ENCODE results near the gene GRN. TPM values are rescaled to one million over a fixed set of nuclear protein-coding genes. Genes with fewer than 3 reads are reported as not detected.

GRN gene
- polyA plus RNA-seq, 1 of the 3 experiments (the other 2 are of a cell fraction): 442 TPM

- TF ChIP-seq MEF2A (IDR thresholded peaks at IDR 0.05; ENCODE audit: borderline replicate concordance, low read depth) (no peak), IRF3 (IDR thresholded peaks at IDR 0.05; ENCODE audit: low read depth, low read length) (no peak), SIN3A (IDR thresholded peaks at IDR 0.05; ENCODE audit: borderline replicate concordance, low read depth, low read length) (no peak), EP300 (IDR thresholded peaks at IDR 0.05; ENCODE audit: borderline replicate concordance in 1 of 2, low read depth in 1 of 2, low read length in 1 of 2) (no peak), NFIC (IDR thresholded peaks at IDR 0.05; ENCODE audit: borderline replicate concordance) (no peak), GABPA (IDR thresholded peaks at IDR 0.05; ENCODE audit: low read depth) (no peak), RFX5 (IDR thresholded peaks at IDR 0.05; ENCODE audit: low read length) (no peak), TEAD4 (IDR thresholded peaks at IDR 0.05; ENCODE audit: borderline replicate concordance, insufficient read depth) (no peak)
Observed at GRCh38 chr17:44348988-44349364, 3.9 kb downstream of the GRN start (continued).

GRCh38 chr17:44349553-44350070, 4.5 kb downstream of the GRN start:
- Histone ChIP-seq H4K20me1 (ENCODE audit: insufficient read depth) (peaks cover 7% of the 10 kb centered on the region; the same call in 1 of the 2 replicates), H3K9ac (no peak overlapping the region), H3K27ac (ENCODE audit: low read depth in 2 of 2, low read length in 1 of 2) (no peak overlapping the region), H3K9me3 (no peaks in the 10 kb centered on the region), H2AFZ (ENCODE audit: low read depth) (no peak overlapping the region), H3K79me2 (ENCODE audit: insufficient read depth) (peaks cover 21% of the 10 kb centered on the region), H3K4me3 (ENCODE audit: low read depth in 2 of 2, low read length in 1 of 2) (no peak overlapping the region), H3K27me3 (ENCODE audit: insufficient read depth) (no peaks in the 10 kb centered on the region), H3K4me1 (ENCODE audit: control insufficient read depth in 1 of 2, insufficient read depth in 2 of 2, low read depth in 1 of 2, low read length in 1 of 2) (peaks cover 0 to 9% of the 10 kb centered on the region in 2 experiments; a peak in 1 of 4 replicates), H3F3A (replicated peaks; ENCODE audit: insufficient read depth) (no peaks in the 10 kb centered on the region), H3K9me2 (no peaks in the 10 kb centered on the region), H3K4me2 (no peak overlapping the region), H3K36me3 (replicated peaks in 1 of 2; ENCODE audit: control insufficient read depth in 1 of 2, insufficient read depth in 2 of 2, low read length in 1 of 2) (peaks cover 0 to 35% of the 10 kb centered on the region in 2 experiments)
- WGBS (ENCODE audit: low lambda C conversion rate): 87% methylated on average over 10 of the region's 12 CpGs
- DNase-seq: no peak
- no peak for TF ChIP-seq FOXJ3 (CRISPR knock-in tag; IDR thresholded peaks at IDR 0.05)
- TF ChIP-seq USF1 (IDR thresholded peaks at IDR 0.05; ENCODE audit: borderline replicate concordance, low read depth): no peak
- no peak for TF ChIP-seq JUND (IDR thresholded peaks at IDR 0.05)
- no peak for TF ChIP-seq RFX5 (IDR thresholded peaks at IDR 0.05; ENCODE audit: low read length)
- TF ChIP-seq ZBTB33 (IDR thresholded peaks at IDR 0.05; ENCODE audit: borderline replicate concordance, low read depth): no peak
- TF ChIP-seq FOSL2 (IDR thresholded peaks at IDR 0.05; ENCODE audit: borderline replicate concordance, low read depth): no peak
- TF ChIP-seq NFIC (IDR thresholded peaks at IDR 0.05; ENCODE audit: borderline replicate concordance): no peak
- CTCF ChIA-PET: interaction anchor here (0.8 to 5.4 kb wide), 15 partner anchors 8 to 164 kb away, joined by 3 to 85 read pairs (median 8); partner anchors contain the start of genes FAM171A2, GPATCH8 and TMUB2
- POLR2A ChIA-PET: no interaction called here

Measured in SK-N-SH (cell line).